Loucy (cell line): ENCODE measurements around the gene KRT6C.
"Not testable (repeated sequence)": the region's sequence is repeated elsewhere in the genome, so short reads cannot be mapped to it uniquely, and the experiment has no call there.

ENCODE experiments used
- H2AFZ ChIP-seq: fragments of 200-600 bp; sonication (generic); 2 replicates; pipeline ENCODE4 v1.6.0; 2016; ENCODE audit warnings: antibody characterized with exemption, mild to moderate bottlenecking, low read length, moderate library complexity
- H3F3A ChIP-seq: fragments of 200-600 bp; 2 replicates; pipeline ENCODE4 v1.6.0; 2016; ENCODE audit warnings: antibody characterized with exemption, low read depth, mild to moderate bottlenecking
- H3K27me3 ChIP-seq: fragments of 200-600 bp; sonication (generic); 2 replicates; pipeline ENCODE4 v1.6.1; 2014; ENCODE audit warnings: low read length, mild to moderate bottlenecking; ENCODE audit not compliant: insufficient read depth, poor library complexity, severe bottlenecking
- H3K36me3 ChIP-seq: fragments of 200-600 bp; sonication (generic); 2 replicates; pipeline ENCODE4 v1.6.1; 2016; ENCODE audit warnings: low read length; ENCODE audit not compliant: insufficient read depth
- H3K4me1 ChIP-seq: fragments of 200-600 bp; sonication (generic); 2 replicates; pipeline ENCODE4 v1.5.1; 2014; ENCODE audit warnings: low read length, mild to moderate bottlenecking; ENCODE audit not compliant: insufficient read depth, poor library complexity, severe bottlenecking
- H3K4me2 ChIP-seq: fragments of 200-600 bp; sonication (generic); 2 replicates; pipeline ENCODE4 v1.6.0; 2014; ENCODE audit warnings: antibody characterized with exemption, low read length, low read depth, mild to moderate bottlenecking; ENCODE audit not compliant: poor library complexity, severe bottlenecking
- H3K4me3 ChIP-seq: fragments of 200-600 bp; sonication (generic); 2 replicates; pipeline ENCODE4 v1.5.1; 2014; ENCODE audit warnings: low read length, mild to moderate bottlenecking, mixed read lengths; ENCODE audit not compliant: poor library complexity, severe bottlenecking
- H3K79me2 ChIP-seq: fragments of 200-600 bp; sonication (generic); 2 replicates; pipeline ENCODE4 v1.6.1; 2014; ENCODE audit warnings: low read length; ENCODE audit not compliant: insufficient read depth
- H3K9ac ChIP-seq: fragments of 200-600 bp; sonication (generic); 2 replicates; pipeline ENCODE4 v1.6.0; 2014; ENCODE audit warnings: mild to moderate bottlenecking, low read depth, low read length, moderate library complexity; ENCODE audit not compliant: poor library complexity, severe bottlenecking
- H3K9me2 ChIP-seq: fragments of 200-600 bp; sonication (generic); replicated peaks from 2 replicates; pipeline ENCODE4 v1.6.1; 2016; ENCODE audit warnings: low read depth, low read length, mixed read lengths
- H3K9me3 ChIP-seq: fragments of 200-600 bp; sonication (generic); 2 replicates; pipeline ENCODE4 v1.6.1; 2014; ENCODE audit warnings: mild to moderate bottlenecking, antibody characterized with exemption, low read length, low read depth; ENCODE audit not compliant: insufficient read depth
- H4K20me1 ChIP-seq: fragments of 200-600 bp; sonication (generic); 2 replicates; pipeline ENCODE4 v1.6.0; 2014; ENCODE audit warnings: antibody characterized with exemption, low read length, mild to moderate bottlenecking; ENCODE audit not compliant: insufficient read depth, poor library complexity, severe bottlenecking
- EZH2phosphoT487 ChIP-seq: fragments of 200-600 bp; IDR thresholded peaks from 2 replicates; pipeline ENCODE4 v1.6.1; 2018; ENCODE audit warnings: antibody characterized with exemption, mild to moderate bottlenecking, moderate library complexity, borderline replicate concordance
- TF ChIP-seq, protein P1 (sequence below): fragments of 200-600 bp; sonication (generic); conservative IDR thresholded peaks from 2 replicates; pipeline ENCODE4 v1.5.1; 2014; ENCODE audit warnings: mild to moderate bottlenecking, antibody characterized with exemption, low read length

KRT6C gene

DNA sequence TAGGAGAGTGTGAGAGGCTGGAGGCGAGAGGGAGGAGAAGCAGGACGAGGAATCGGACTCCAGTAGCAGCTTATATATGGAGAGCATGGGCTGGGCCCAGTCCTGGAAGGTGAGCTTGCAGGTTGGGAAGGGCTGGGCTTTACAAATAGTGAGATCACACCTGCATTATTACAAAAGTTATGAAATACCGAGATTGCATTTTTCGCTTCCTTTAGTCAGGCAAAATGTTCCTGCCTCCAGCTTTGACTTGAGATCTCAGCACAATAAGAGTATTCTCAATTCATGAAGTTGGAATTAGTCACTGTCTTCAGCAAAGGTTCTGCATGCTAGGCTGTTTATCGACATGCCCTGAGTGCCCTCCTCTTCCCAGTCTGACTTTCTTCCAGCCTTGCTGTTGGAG lies 21.5 kb downstream of the KRT6C start, which contains the start of gene KRT6B:
Gene KRT6B (minus strand): TSS at position 46 of the 400 bp plus-strand sequence. CDS start 68 bp downstream, outside the sequence.
- no peaks in the 10 kb centered on the region for H3K27me3 ChIP-seq
- no peak within 1 kb of the TSS for H3K4me3 ChIP-seq
- H4K20me1 ChIP-seq = no peaks in the 10 kb centered on the region
- H3K9me3 ChIP-seq = no peaks in the 10 kb centered on the region
- no peaks in the 10 kb centered on the region for H3K36me3 ChIP-seq
- H3F3A ChIP-seq = no peaks in the 10 kb centered on the region
- TF ChIP-seq, protein P1, sequence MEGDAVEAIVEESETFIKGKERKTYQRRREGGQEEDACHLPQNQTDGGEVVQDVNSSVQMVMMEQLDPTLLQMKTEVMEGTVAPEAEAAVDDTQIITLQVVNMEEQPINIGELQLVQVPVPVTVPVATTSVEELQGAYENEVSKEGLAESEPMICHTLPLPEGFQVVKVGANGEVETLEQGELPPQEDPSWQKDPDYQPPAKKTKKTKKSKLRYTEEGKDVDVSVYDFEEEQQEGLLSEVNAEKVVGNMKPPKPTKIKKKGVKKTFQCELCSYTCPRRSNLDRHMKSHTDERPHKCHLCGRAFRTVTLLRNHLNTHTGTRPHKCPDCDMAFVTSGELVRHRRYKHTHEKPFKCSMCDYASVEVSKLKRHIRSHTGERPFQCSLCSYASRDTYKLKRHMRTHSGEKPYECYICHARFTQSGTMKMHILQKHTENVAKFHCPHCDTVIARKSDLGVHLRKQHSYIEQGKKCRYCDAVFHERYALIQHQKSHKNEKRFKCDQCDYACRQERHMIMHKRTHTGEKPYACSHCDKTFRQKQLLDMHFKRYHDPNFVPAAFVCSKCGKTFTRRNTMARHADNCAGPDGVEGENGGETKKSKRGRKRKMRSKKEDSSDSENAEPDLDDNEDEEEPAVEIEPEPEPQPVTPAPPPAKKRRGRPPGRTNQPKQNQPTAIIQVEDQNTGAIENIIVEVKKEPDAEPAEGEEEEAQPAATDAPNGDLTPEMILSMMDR = no peak
- TF ChIP-seq EZH2phosphoT487 = no peak
- no peaks in the 10 kb centered on the region for H3K9me2 ChIP-seq
- no peaks in the 10 kb centered on the region for H3K4me1 ChIP-seq
- H3K79me2 ChIP-seq = no peaks in the 10 kb centered on the region
- no peak within 1 kb of the TSS for H3K9ac ChIP-seq
- H2AFZ ChIP-seq = no peak within 1 kb of the TSS
- H3K4me2 ChIP-seq = no peak within 1 kb of the TSS

DNA sequence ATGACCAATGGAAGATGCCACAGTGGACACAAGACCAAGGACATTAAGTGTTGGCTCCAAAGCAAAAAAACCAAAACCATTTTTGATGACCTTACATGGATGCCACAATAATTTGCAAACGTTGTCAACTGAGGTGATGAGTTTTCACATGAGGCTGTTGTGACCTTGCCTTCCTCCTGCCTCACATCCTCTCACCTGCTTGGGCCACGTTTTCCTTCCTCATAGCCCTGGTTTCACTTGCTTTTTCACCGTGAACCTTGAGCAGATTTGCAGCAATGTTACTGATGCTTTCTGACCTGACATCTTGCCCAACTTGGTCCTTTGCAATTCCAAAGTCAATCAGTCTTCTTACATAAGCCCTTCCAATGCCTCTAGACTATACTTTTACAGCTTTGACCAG lies 25.4 kb downstream of the KRT6C start:
- Histone ChIP-seq H2AFZ (no peak overlapping the region), H3K36me3 (no peaks in the 10 kb centered on the region), H3K9ac (no peak overlapping the region), H3K9me2 (no peaks in the 10 kb centered on the region), H4K20me1 (no peaks in the 10 kb centered on the region), H3K4me2 (no peak overlapping the region), H3F3A (no peaks in the 10 kb centered on the region), H3K9me3 (no peaks in the 10 kb centered on the region), H3K4me3 (no peak overlapping the region), H3K4me1 (no peaks in the 10 kb centered on the region), H3K27me3 (no peaks in the 10 kb centered on the region), H3K79me2 (no peaks in the 10 kb centered on the region)
- no peak for TF ChIP-seq EZH2phosphoT487
- TF ChIP-seq, protein P1 = no peak

DNA sequence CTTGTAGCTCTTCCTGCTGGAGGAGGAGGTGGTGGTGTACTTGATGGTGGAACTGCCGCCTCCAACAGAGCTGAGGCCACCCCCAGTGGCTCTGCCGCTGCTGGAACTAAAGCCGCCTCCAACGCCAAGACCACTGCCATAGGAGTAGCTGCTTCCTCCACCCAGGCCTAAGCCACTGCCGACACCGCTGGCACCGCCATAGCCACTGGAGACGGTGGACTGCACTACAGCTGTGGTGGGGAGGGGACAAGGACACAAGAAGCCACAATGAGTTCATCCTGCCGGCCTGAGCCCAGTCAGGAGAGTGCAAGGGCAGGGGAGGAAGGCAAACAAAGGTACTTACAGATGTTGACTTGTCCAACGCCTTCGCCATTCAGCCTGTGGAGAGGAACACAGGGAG lies 26.4 kb downstream of the KRT6C start:
- not testable (repeated sequence) for H3K4me3 ChIP-seq, H3F3A ChIP-seq

DNA sequence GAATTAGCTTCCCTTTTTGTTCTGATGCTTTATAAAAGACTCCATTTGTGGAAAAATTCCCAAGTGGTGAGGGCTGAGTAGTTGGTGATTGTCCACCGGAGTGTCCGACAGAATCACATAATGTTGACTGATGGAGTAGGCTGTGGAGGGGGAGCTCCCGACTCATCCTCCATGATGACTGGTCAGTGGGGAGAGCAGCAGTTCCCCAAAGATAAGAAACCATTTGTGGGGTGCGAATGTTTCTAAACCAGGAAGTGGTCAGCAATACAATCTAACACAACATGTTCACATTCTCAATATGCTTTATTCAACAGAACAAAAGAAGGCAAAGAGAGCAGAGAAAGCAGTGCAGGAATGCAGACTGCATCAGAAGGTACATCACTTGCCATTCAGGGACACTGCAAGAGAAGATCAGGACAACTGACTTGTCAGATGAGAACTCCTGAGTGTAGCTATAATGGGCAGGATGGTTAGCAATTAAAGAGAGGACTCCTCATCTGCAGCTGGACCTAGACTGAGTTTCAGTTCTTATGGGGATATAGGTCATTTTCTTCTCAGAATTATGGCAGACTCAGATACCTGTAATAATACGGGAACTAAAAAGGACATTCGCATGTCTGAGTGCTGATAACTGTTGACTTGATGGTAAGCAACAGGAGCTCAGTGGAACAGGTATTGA lies 27.1 kb downstream of the KRT6C start:
- H3K4me1 ChIP-seq = no peaks in the 10 kb centered on the region
- no peaks in the 10 kb centered on the region for H3K9me2 ChIP-seq
- no peak overlapping the region for H3K4me2 ChIP-seq
- no peaks in the 10 kb centered on the region for H4K20me1 ChIP-seq
- no peak overlapping the region for H3K9ac ChIP-seq
- no peaks in the 10 kb centered on the region for H3K27me3 ChIP-seq
- H3F3A ChIP-seq = no peaks in the 10 kb centered on the region
- no peak for TF ChIP-seq EZH2phosphoT487
- TF ChIP-seq, protein P1 = no peak
- H3K79me2 ChIP-seq = no peaks in the 10 kb centered on the region
- H3K4me3 ChIP-seq = no peak overlapping the region
- no peaks in the 10 kb centered on the region for H3K36me3 ChIP-seq
- H3K9me3 ChIP-seq = no peaks in the 10 kb centered on the region
- H2AFZ ChIP-seq = no peak overlapping the region

More for the DNA sequence above, 26.4 kb downstream of the KRT6C start:
- H3K9me3 ChIP-seq, H2AFZ ChIP-seq, H3K36me3 ChIP-seq, H3K9ac ChIP-seq, H4K20me1 ChIP-seq, H3K4me1 ChIP-seq, H3K4me2 ChIP-seq, H3K79me2 ChIP-seq, H3K27me3 ChIP-seq, H3K9me2 ChIP-seq: not testable (repeated sequence)
